ENCODE results near the gene SORCS2. TPM values are rescaled to one million over a fixed set of nuclear protein-coding genes. Genes with fewer than 3 reads are reported as not detected.
"Not testable (repeated sequence)": the region's sequence is repeated elsewhere in the genome, so short reads cannot be mapped to it uniquely, and the experiment has no call there.

SORCS2 gene
- total RNA-seq, 1 experiment from 2014 or later: 0.06 TPM

- BruUV-seq (replicated peaks): no TSS peak
Observed at GRCh38 chr4:7213807-7214206, 21.5 kb downstream of the SORCS2 start.

GRCh38 chr4:7214359-7214758 lies 22.0 kb downstream of the SORCS2 start:
- H3K27ac ChIP-seq (ENCODE audit: low read depth, low read length, poor library complexity, severe bottlenecking): no peak overlapping the region
- H3K4me1 ChIP-seq (ENCODE audit: insufficient read depth, low read length, poor library complexity, severe bottlenecking): no peaks in the 10 kb centered on the region
- no peaks in the 10 kb centered on the region for H3K36me3 ChIP-seq (ENCODE audit: insufficient read depth, low read length, poor library complexity, severe bottlenecking)
- no peaks in the 10 kb centered on the region for H3K9me3 ChIP-seq (ENCODE audit: low read depth, low read length, poor library complexity, severe bottlenecking)
- ChIA-PET CTCF (no interaction called here), POLR2A (ENCODE audit: low non-redundant PET) (no interaction called here)
- intact Hi-C loops (cut with micrococcal nuclease; ENCODE audit: unreplicated experiment): no loop called here
- TF ChIP-seq CTCF (conservative IDR thresholded peaks at IDR 0.05; ENCODE audit: low read depth, low read length): no peak
- TF ChIP-seq EZH2 (IDR thresholded peaks at IDR 0.05; ENCODE audit: borderline replicate concordance, low read depth, low read length, poor library complexity, severe bottlenecking): no peak
- DNase-seq (ENCODE audit: low spot score): no peak
- no peaks in the 10 kb centered on the region for H3K27me3 ChIP-seq (replicated peaks; ENCODE audit: insufficient read depth, low read depth, low read length, poor library complexity)
- no peak overlapping the region for H3K4me3 ChIP-seq (ENCODE audit: low read depth, low read length, poor library complexity, severe bottlenecking)
- BruUV-seq (replicated peaks): no TSS peak

More at GRCh38 chr4:7213807-7214206, 21.5 kb downstream of the SORCS2 start:
- Histone ChIP-seq H3K27ac (ENCODE audit: low read depth, low read length, poor library complexity, severe bottlenecking) (no peak overlapping the region), H3K4me1 (ENCODE audit: insufficient read depth, low read length, poor library complexity, severe bottlenecking) (no peaks in the 10 kb centered on the region), H3K4me3 (ENCODE audit: low read depth, low read length, poor library complexity, severe bottlenecking) (no peak overlapping the region), H3K36me3 (ENCODE audit: insufficient read depth, low read length, poor library complexity, severe bottlenecking) (no peaks in the 10 kb centered on the region), H3K27me3 (replicated peaks; ENCODE audit: insufficient read depth, low read depth, low read length, poor library complexity) (no peaks in the 10 kb centered on the region), H3K9me3 (ENCODE audit: low read depth, low read length, poor library complexity, severe bottlenecking) (no peaks in the 10 kb centered on the region)
- CTCF ChIA-PET: no interaction called here
- TF ChIP-seq CTCF (conservative IDR thresholded peaks at IDR 0.05; ENCODE audit: low read depth, low read length) (no peak), EZH2 (IDR thresholded peaks at IDR 0.05; ENCODE audit: borderline replicate concordance, low read depth, low read length, poor library complexity, severe bottlenecking) (no peak)
- POLR2A ChIA-PET (ENCODE audit: low non-redundant PET): no interaction called here
- DNase-seq (ENCODE audit: low spot score): no peak
- intact Hi-C loops (cut with micrococcal nuclease; ENCODE audit: unreplicated experiment): no loop called here

- H3K27ac ChIP-seq (ENCODE audit: low read depth, low read length, poor library complexity, severe bottlenecking); H3K4me3 ChIP-seq (ENCODE audit: low read depth, low read length, poor library complexity, severe bottlenecking); H3K36me3 ChIP-seq (ENCODE audit: insufficient read depth, low read length, poor library complexity, severe bottlenecking); intact Hi-C loops (cut with micrococcal nuclease; ENCODE audit: unreplicated experiment); CTCF ChIA-PET; POLR2A ChIA-PET (ENCODE audit: low non-redundant PET); H3K27me3 ChIP-seq (replicated peaks; ENCODE audit: insufficient read depth, low read depth, low read length, poor library complexity); H3K9me3 ChIP-seq (ENCODE audit: low read depth, low read length, poor library complexity, severe bottlenecking); H3K4me1 ChIP-seq (ENCODE audit: insufficient read depth, low read length, poor library complexity, severe bottlenecking); BruUV-seq (replicated peaks); DNase-seq (ENCODE audit: low spot score): not testable (repeated sequence)
Observed at GRCh38 chr4:7215187-7215586, 22.8 kb downstream of the SORCS2 start.

GRCh38 chr4:7217039-7217438 lies 24.7 kb downstream of the SORCS2 start:
- no peak for TF ChIP-seq EZH2 (IDR thresholded peaks at IDR 0.05; ENCODE audit: borderline replicate concordance, low read depth, low read length, poor library complexity, severe bottlenecking)
- TF ChIP-seq CTCF (conservative IDR thresholded peaks at IDR 0.05; ENCODE audit: low read depth, low read length): no peak
- Histone ChIP-seq H3K4me1 (ENCODE audit: insufficient read depth, low read length, poor library complexity, severe bottlenecking) (no peaks in the 10 kb centered on the region), H3K27me3 (replicated peaks; ENCODE audit: insufficient read depth, low read depth, low read length, poor library complexity) (no peaks in the 10 kb centered on the region), H3K9me3 (ENCODE audit: low read depth, low read length, poor library complexity, severe bottlenecking) (no peaks in the 10 kb centered on the region), H3K27ac (ENCODE audit: low read depth, low read length, poor library complexity, severe bottlenecking) (no peak overlapping the region), H3K36me3 (ENCODE audit: insufficient read depth, low read length, poor library complexity, severe bottlenecking) (no peaks in the 10 kb centered on the region), H3K4me3 (ENCODE audit: low read depth, low read length, poor library complexity, severe bottlenecking) (no peak overlapping the region)
- DNase-seq (ENCODE audit: low spot score): no peak
- intact Hi-C loops (cut with micrococcal nuclease; ENCODE audit: unreplicated experiment): no loop called here
- ChIA-PET POLR2A (ENCODE audit: low non-redundant PET) (no interaction called here), CTCF (no interaction called here)
- BruUV-seq (replicated peaks): no TSS peak

All from A673 (cell line).